CD14-positive monocyte (primary cell): Measurements from ENCODE around the gene USP25. TPM values are rescaled to one million over a fixed set of nuclear protein-coding genes. Genes with fewer than 3 reads are reported as not detected.
"Not testable (repeated sequence)": the region's sequence is repeated elsewhere in the genome, so short reads cannot be mapped to it uniquely, and the experiment has no call there.

Experiments
- DNase-seq, 3 donors: peaks; one replicate each; pipeline ENCODE4 v3.0.0-alpha.2; 2011 to 2022
- H2AFZ ChIP-seq: 2 replicates; pipeline ENCODE4 v1.6.0; 2012; ENCODE audit warnings: mild to moderate bottlenecking, low read depth, low read length, inconsistent platforms; ENCODE audit not compliant: insufficient read depth, poor library complexity, severe bottlenecking
- H3K27ac ChIP-seq, 2 donors: 1 replicate in 1 of 2; 2 replicates in 1 of 2; pipeline ENCODE4 v1.5.1; 2012 to 2013; ENCODE audit warnings: low read length in 2 of 2, control low read depth in 1 of 2, inconsistent platforms in 1 of 2, low read depth in 1 of 2, mild to moderate bottlenecking in 1 of 2
- H3K27me3 ChIP-seq, 2 donors: one replicate each; pipeline versions ENCODE4 v1.6.0 to v1.6.1; 2011 to 2013; ENCODE audit warnings: low read length in 2 of 2; ENCODE audit not compliant: control insufficient read depth in 2 of 2, insufficient read depth in 2 of 2
- H3K36me3 ChIP-seq, 2 donors: replicated peaks in 1 of 2; 1 replicate in 1 of 2; 2 replicates in 1 of 2; pipeline versions ENCODE4 v1.5.1 to v1.6.1; 2012 to 2013; ENCODE audit warnings: low read length in 2 of 2, control low read depth in 1 of 2, inconsistent platforms in 1 of 2, mild to moderate bottlenecking in 1 of 2; ENCODE audit not compliant: insufficient read depth in 2 of 2, control insufficient read depth in 1 of 2
- H3K4me1 ChIP-seq, 2 donors: 1 replicate in 1 of 2; 2 replicates in 1 of 2; pipeline versions ENCODE4 v1.5.1 to v1.6.1; 2012 to 2013; ENCODE audit warnings: low read length in 2 of 2, control low read depth in 1 of 2, inconsistent platforms in 1 of 2, mild to moderate bottlenecking in 1 of 2, moderate library complexity in 1 of 2; ENCODE audit not compliant: insufficient read depth in 2 of 2, control insufficient read depth in 1 of 2
- H3K4me2 ChIP-seq: replicated peaks from 2 replicates; pipeline ENCODE3; 2012; ENCODE audit warnings: low read length, moderate library complexity, mild to moderate bottlenecking; ENCODE audit not compliant: poor library complexity, severe bottlenecking; ENCODE audit errors: extremely low read depth
- H3K4me3 ChIP-seq, 3 experiments: fragments of 200-600 bp in 1 of 3; sonication (generic) in 1 of 3; replicated peaks in 1 of 3; 1 replicate in 2 of 3; 2 replicates in 1 of 3; pipeline ENCODE4 v1.5.1; 2011 to 2013; ENCODE audit warnings: low read length in 3 of 3, mild to moderate bottlenecking in 3 of 3, control low read depth in 2 of 3, low read depth in 2 of 3, inconsistent platforms in 1 of 3, moderate library complexity in 1 of 3
- H3K79me2 ChIP-seq: 2 replicates; pipeline ENCODE4 v1.6.0; 2012; ENCODE audit warnings: mild to moderate bottlenecking, control low read depth, inconsistent platforms, low read length, moderate library complexity; ENCODE audit not compliant: insufficient read depth
- H3K9ac ChIP-seq: 2 replicates; pipeline ENCODE4 v1.6.0; 2017; ENCODE audit warnings: low read length, mild to moderate bottlenecking; ENCODE audit not compliant: insufficient read depth, poor library complexity, severe bottlenecking
- H3K9me3 ChIP-seq, 2 donors: replicated peaks in 1 of 2; 1 replicate in 1 of 2; 2 replicates in 1 of 2; pipeline versions ENCODE4 v1.5.1 to v1.6.1; 2012 to 2013; ENCODE audit warnings: low read length in 2 of 2, control low read depth in 1 of 2; ENCODE audit not compliant: control insufficient read depth in 1 of 2, insufficient read depth in 1 of 2
- H4K20me1 ChIP-seq: 2 replicates; pipeline ENCODE4 v1.6.0; 2012; ENCODE audit warnings: mild to moderate bottlenecking, low read length, control low read depth, moderate library complexity; ENCODE audit not compliant: insufficient read depth
- H3K27ac Mint-ChIP-seq, 7 donors: one replicate each; pipeline ENCODE4 v1.8.0; 2020; ENCODE audit warnings: mild to moderate bottlenecking in 7 of 7, mixed read lengths in 7 of 7, moderate library complexity in 6 of 7, inconsistent platforms in 2 of 7
- H3K27me3 Mint-ChIP-seq, 3 donors: one replicate each; pipeline ENCODE4 v1.8.0; 2021 to 2022; ENCODE audit warnings: low read depth in 3 of 3, mild to moderate bottlenecking in 3 of 3, mixed read lengths in 3 of 3, moderate library complexity in 3 of 3, inconsistent platforms in 1 of 3
- H3K36me3 Mint-ChIP-seq, 2 donors: one replicate each; pipeline ENCODE4 v1.8.0; 2020; ENCODE audit warnings: mixed read lengths in 2 of 2, inconsistent platforms in 1 of 2, mild to moderate bottlenecking in 1 of 2
- H3K4me1 Mint-ChIP-seq: one replicate; pipeline ENCODE4 v1.8.0; 2020; ENCODE audit warnings: mild to moderate bottlenecking, mixed read lengths
- H3K4me3 Mint-ChIP-seq, 2 donors: one replicate each; pipeline ENCODE4 v1.8.0; 2020; ENCODE audit warnings: mild to moderate bottlenecking in 2 of 2, mixed read lengths in 2 of 2, moderate library complexity in 1 of 2
- H3K9me3 Mint-ChIP-seq, 7 donors: one replicate each; pipeline ENCODE4 v1.8.0; 2020 to 2022; ENCODE audit warnings: mixed read lengths in 7 of 7, mild to moderate bottlenecking in 6 of 7, moderate library complexity in 6 of 7, inconsistent platforms in 2 of 7
- WGBS: methylation state at CpG from one replicate; pipeline ENCODE4 v1.1.5; 2013; ENCODE audit warnings: missing lambda C conversion rate; ENCODE audit not compliant: insufficient coverage; 5-methylcytosine and 5-hydroxymethylcytosine counted together
- intact Hi-C, 2 donors: fragments of 100-400 bp; cut with micrococcal nuclease; formaldehyde crosslinking; loops; one replicate each; pipeline versions ENCODE4 v1.15.0 to v1.15.1; 2023
- polyA plus RNA-seq, 3 donors: library from polyadenylated mRNA; depleted of rRNA in 1 of 3; unstranded in 2 of 3; stranded (reverse) in 1 of 3; fragments of 300-500 nt in 2 of 3; fragments of >200 nt in 1 of 3; fragmentation: Illumina TruSeq in 2 of 3; gene quantifications; 1 replicate in 2 of 3; 2 replicates in 1 of 3; pipeline ENCODE4 v1.2.3, GENCODE V29; 2012 to 2021
- TF ChIP-seq, protein P1 (sequence below): fragments of 200-600 bp; IDR thresholded peaks from one replicate; pipeline ENCODE4 v1.8.0; 2022; ENCODE audit warnings: antibody characterized with exemption, mild to moderate bottlenecking

The USP25 gene
- polyA plus RNA-seq, 3 donors, result 7.2 to 15.6 (median 9.6) TPM

DNA sequence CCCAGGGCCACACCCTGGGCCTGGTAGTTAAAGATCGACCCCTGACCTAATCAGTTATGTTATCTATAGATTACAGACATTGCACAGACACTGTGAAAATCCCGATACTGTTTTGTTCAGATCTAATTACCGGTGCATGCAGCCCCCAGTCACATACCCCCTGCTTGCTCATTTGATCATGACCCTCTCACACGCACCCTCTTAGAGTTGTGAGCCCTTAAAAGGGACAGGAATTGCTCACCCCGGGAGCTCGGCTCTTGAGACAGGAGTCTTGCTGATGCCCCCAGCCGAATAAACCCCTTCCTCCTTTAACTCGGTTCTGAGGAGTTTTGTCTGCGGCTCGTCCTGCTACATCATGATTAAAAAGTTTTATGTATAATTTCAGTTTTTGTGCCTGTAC, 9.0 kb downstream of the USP25 start:
- H3K27me3 ChIP-seq, intact Hi-C loops, H3K4me3 ChIP-seq, H3K4me3 Mint-ChIP-seq, H2AFZ ChIP-seq, H3K9ac ChIP-seq, H3K9me3 Mint-ChIP-seq, H3K4me2 ChIP-seq, DNase-seq, H3K27me3 Mint-ChIP-seq, H3K9me3 ChIP-seq: not testable (repeated sequence)
- H3K36me3 Mint-ChIP-seq, result peaks cover 12 to 15% of the 10 kb centered on the region in 2 donors
- 95% methylated on average over 2 of the region's 10 CpGs for WGBS
- H3K27ac Mint-ChIP-seq, result peak overlapping the region in 3 of 7 donors; percentile 2 to 68 (median 11)
- H3K4me1 Mint-ChIP-seq, result peaks cover 79% of the 10 kb centered on the region
- H3K79me2 ChIP-seq, result peaks cover 100% of the 10 kb centered on the region
- H4K20me1 ChIP-seq, result peaks cover 99% of the 10 kb centered on the region
- H3K4me1 ChIP-seq, result peaks cover 28 to 56% of the 10 kb centered on the region in 2 donors
- H3K36me3 ChIP-seq, result peaks cover 5 to 15% of the 10 kb centered on the region in 2 donors
- H3K27ac ChIP-seq, result peak overlapping the region in 1 of 2 donors; percentile 55

DNA sequence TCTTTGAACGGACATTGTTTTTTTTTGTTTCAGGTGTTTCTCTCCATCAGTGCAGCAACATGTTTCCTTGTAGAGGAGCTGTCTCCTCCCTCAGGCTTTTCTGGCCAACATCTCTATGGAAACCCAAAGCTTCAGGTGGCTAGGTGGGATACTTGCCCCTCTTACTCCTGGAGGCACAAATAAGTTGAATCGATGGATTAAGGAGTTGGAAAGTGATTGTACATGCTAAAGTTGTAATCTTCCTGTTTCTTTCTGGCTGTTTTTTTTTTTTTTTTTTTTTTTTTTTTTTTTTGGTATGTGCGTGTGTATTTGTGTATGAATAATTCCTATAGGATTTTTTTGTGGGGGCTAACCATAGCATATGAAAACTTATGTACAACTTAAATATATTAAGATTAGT, 10.6 kb downstream of the USP25 start:
- Histone ChIP-seq H3K9ac (no peak overlapping the region), H3K27ac (peak overlapping the region in 1 of 2 donors; percentile 11), H3K9me3 (no peaks in the 10 kb centered on the region), H3K4me2 (no peak overlapping the region), H3K4me3 (no peak overlapping the region), H3K27me3 (no peaks in the 10 kb centered on the region), H2AFZ (no peak overlapping the region), H3K4me1 (peaks cover 21 to 47% of the 10 kb centered on the region in 2 donors), H4K20me1 (peaks cover 99% of the 10 kb centered on the region), H3K79me2 (peaks cover 100% of the 10 kb centered on the region), H3K36me3 (peaks cover 5 to 15% of the 10 kb centered on the region in 2 donors)
- intact Hi-C loops, result no loop called here
- Mint-ChIP-seq H3K4me1 (peaks cover 76% of the 10 kb centered on the region), H3K36me3 (peaks cover 12 to 23% of the 10 kb centered on the region in 2 donors), H3K4me3 (no peak overlapping the region), H3K27me3 (no peaks in the 10 kb centered on the region), H3K27ac (peak overlapping the region in 3 of 7 donors; percentile 8 to 65 (median 54)), H3K9me3 (no peaks in the 10 kb centered on the region)
- TF ChIP-seq, protein P1, sequence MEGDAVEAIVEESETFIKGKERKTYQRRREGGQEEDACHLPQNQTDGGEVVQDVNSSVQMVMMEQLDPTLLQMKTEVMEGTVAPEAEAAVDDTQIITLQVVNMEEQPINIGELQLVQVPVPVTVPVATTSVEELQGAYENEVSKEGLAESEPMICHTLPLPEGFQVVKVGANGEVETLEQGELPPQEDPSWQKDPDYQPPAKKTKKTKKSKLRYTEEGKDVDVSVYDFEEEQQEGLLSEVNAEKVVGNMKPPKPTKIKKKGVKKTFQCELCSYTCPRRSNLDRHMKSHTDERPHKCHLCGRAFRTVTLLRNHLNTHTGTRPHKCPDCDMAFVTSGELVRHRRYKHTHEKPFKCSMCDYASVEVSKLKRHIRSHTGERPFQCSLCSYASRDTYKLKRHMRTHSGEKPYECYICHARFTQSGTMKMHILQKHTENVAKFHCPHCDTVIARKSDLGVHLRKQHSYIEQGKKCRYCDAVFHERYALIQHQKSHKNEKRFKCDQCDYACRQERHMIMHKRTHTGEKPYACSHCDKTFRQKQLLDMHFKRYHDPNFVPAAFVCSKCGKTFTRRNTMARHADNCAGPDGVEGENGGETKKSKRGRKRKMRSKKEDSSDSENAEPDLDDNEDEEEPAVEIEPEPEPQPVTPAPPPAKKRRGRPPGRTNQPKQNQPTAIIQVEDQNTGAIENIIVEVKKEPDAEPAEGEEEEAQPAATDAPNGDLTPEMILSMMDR, result no peak
- DNase-seq, result no peak
- no CpG with 5 or more reads among the region's 3 CpGs for WGBS
